Measurements from ENCODE around the gene MTHFD2L.
"Not testable (repeated sequence)": the region's sequence is repeated elsewhere in the genome, so short reads cannot be mapped to it uniquely, and the experiment has no call there.

The MTHFD2L gene

DNA sequence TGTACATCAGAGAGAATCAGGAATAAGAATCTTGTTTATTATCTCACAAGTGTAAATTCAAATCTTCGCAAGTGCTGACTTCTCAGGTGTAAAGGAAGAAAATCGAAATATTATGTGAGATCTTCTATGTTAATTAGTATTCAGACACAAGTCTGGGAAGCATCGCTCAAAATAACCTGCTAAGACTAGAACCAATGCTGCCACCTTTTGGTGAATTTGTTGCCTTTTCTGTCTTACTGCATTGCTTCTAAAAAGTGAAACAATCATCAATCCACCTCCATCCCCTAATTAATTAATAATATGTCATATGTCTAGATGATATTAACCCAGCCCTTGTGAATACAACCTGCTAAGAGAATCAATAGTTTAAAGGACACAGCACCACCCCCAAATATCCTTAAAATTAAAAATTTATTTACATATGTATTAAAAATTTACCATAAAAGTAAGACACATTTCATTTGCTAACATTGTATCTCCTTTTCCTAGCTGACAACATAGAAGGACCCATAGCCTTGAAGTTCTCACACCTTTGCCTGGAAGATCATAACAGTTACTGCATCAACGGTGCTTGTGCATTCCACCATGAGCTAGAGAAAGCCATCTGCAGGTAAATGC is 153.9 kb downstream of the MTHFD2L start:
- no peak for DNase-seq

DNA sequence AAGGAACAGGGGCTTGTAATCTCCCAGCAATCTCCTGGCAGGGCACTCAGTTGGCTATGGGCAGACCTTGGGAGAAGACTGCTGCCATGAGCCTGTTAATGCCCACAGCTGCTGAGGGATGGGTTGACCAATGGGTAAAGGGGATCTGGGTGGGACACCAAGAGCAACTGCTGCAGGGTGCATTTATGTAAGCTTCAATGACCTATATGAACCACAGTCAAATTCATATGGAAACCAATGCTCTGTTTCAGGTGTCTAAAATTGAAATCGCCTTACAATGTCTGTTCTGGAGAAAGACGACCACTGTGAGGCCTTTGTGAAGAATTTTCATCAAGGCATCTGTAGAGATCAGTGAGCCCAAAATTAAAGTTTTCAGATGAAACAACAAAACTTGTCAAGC is 156.4 kb downstream of the MTHFD2L start:
- no peak for DNase-seq

GRCh38 chr4:74314944-74315343 is 157.0 kb downstream of the MTHFD2L start:
- DNase-seq: no peak

DNA sequence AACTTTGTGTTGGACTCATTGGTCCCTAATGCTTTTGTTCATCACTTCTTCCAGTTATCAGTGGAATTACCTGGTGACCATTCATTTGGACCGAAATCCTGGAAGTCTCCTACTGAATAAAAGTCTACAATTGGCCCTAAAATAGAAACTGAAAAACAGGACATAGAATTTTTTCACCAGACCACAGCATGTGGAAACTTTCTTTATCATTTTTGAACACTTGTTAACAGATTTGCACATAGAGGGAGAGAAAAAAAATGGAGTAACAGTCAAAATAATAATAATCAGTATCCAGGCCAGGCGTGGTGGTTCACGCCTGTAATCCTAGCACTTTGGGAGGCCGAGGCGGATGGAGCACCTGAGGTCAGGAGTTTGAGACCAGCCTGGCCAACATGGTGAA is 157.5 kb downstream of the MTHFD2L start:
- DNase-seq: no peak

- no peak for DNase-seq
Observed at GRCh38 chr4:74316397-74316796, 158.5 kb downstream of the MTHFD2L start.

DNA sequence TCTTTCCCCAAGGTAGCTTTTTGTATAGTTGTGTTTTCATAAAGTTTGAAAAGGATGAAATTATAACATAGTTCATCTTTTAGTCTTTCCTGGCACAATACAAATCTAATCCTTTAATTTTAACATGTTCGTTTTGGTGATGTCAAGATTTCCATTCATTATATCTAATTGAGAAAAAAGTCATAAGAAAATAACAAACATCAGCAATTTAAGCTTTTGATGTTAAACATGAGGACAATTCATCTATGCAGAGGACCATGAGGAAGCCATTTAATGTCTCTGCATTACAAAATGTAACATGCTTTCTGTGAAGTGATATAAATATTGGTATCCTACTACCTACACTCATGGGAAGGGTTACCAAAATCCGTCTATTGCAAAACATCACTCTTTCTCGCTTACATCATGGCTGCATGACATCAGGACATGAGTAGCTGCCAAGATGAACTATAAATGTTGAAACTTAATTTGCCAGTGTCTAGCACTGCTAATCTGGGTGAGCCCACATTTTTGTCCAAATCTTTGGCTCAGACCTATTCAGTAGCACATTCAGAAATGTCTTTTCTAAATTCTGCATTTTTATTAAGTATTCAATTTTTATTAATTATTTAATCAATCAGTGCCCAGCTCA is 159.8 kb downstream of the MTHFD2L start:
- no peak for DNase-seq

DNA sequence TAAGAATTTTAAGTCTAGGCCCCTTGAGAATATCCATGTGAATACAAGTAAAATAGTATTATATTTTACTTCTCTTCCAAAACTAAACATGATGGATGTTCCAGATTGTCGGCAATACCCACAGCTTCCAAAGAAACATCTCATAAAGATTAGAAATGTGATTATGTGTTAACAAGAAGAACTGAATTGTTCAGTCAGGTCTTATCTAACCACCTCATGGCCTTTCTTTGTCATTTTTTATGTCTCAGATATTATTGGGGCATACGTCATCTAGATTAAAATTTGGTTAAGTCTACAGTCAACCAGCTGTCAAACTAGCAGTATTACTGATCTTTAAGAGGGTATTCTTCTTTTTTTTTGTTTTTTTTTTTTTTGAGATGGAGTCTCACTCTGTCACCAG is 160.4 kb downstream of the MTHFD2L start:
- DNase-seq: no peak

DNA sequence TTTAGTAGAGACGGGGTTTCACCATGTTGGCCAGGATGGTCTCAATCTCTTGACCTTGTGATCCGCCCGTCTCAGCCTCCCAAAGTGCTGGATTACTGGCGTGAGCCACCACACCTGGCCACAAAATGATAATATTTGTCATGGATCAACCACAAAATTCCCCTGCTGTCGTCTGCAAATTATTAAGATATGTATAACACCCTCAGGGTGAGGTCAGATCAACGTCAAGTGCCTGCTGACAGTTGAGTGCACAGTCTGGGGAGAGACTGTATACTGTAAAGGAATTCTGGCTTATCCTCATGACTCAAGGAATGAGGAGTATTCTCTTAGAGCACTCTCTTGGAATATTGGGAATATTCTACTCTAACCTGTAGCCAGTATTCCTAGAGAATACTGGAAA is 161.6 kb downstream of the MTHFD2L start:
- DNase-seq: no peak

- DNase-seq: peak; percentile 28
Observed at GRCh38 chr4:74320559-74321118, 162.7 kb downstream of the MTHFD2L start.

GRCh38 chr4:74322301-74322700 is 164.4 kb downstream of the MTHFD2L start:
- no peak for DNase-seq

GRCh38 chr4:74323663-74324062 is 165.7 kb downstream of the MTHFD2L start:
- no peak for DNase-seq

DNA sequence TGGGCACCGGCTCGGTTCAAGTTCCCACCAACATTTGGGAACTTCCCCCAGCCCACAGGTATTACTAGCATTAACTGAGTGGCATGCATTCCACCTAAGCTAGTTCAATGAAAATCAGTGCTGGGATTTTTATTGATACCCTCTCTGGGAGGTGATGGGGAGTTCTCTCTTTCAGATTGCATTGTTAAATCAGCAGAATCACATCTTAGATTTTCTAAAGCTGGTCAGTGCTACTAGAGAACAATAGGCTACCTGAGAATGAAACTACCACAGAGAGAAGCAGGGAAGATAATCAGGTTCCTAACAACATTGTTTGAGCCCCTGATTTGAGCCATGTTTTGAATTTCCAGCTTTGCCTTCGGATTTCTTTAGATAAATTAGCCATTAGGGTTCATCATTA is 166.3 kb downstream of the MTHFD2L start:
- no peak for DNase-seq

DNA sequence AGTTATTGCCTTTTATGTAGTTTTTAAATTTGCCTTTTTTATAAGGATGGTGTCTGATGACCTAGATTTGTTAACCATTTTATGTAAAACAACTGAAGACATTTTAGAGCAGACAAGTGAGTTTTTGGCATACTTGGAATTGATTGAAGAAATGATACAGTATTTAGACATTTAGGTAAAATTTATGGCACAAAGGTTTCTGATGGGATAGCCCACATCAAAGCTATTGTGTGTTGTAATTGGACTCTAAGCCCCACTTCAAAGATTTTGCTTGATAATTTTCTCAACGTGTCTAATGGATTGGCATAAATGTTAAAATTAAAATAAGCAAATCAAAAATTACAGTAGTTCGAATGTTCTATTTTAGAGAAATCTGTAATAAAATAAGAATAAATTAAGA is 168.0 kb downstream of the MTHFD2L start:
- DNase-seq: no peak

GRCh38 chr4:74327762-74328161 is 169.8 kb downstream of the MTHFD2L start:
- DNase-seq: no peak

DNA sequence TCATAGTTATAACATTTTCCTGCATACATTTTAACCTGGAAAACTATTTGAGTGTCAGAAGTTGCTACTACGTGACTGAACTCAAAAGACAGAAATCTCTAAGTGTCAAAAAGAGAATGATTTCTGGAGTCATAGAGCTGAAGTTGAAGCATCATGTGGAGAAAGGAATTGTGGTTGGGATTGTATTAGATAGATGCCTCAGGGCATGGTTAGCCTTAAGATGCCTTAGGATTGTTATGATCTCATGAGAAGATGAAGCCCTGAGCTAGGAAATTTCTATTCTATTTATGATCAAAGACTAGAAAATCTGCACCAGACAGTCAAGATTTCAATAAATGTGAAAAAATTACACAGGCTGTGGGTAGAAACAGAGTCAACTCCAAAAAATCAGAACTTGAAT is 170.6 kb downstream of the MTHFD2L start:
- DNase-seq: no peak

- no peak for DNase-seq
Observed at GRCh38 chr4:74329307-74329706, 171.4 kb downstream of the MTHFD2L start.

DNA sequence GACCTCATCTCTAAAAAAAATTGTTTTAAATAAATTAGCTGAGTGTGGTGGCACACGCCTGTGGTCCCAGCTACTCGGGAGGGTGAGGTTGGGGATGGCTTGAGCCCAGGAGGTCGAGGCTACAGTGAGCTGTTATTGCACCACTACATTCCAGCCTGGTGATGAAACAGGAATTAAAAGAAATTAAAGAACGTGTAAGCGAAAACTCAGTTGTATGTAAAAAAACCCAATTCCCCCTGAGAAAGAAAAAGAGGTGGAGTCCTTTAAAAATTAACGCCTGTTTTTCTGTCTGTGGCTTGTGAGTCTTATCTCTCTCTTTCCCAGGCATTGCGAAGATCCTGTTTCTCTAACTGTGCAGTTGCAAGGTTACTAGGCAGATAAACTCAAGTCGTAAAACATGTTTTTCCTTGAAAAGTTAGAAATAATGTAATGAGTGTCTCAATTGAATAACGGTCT is 172.4 kb downstream of the MTHFD2L start:
- no peak for DNase-seq

- no peak for DNase-seq
Observed at GRCh38 chr4:74331252-74331651, 173.3 kb downstream of the MTHFD2L start.

DNA sequence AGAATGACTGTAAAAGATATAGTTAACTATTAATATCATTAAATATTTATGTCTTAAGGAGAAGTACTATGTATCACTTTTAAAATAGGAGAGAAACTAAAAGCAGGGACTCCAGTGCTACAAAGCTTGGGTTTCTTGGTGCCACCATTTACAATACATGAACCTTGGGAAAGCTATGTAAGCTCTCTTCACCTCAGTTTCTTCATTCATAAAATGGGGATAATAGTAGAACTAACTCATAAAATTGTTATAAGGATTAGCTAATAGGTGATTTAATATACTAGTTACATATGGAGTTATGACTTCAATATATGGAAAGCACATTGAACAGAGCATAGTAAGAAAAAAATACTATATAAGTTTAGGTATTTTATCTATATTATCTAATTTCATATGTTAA is 174.0 kb downstream of the MTHFD2L start:
- no peak for DNase-seq

- no peak for DNase-seq
Observed at GRCh38 chr4:74334636-74335035, 176.7 kb downstream of the MTHFD2L start.

GRCh38 chr4:74335341-74336021 is 177.6 kb downstream of the MTHFD2L start:
- no peak for DNase-seq

- no peak for DNase-seq
Observed at GRCh38 chr4:74338792-74339333, 180.9 kb downstream of the MTHFD2L start.

GRCh38 chr4:74339501-74339900 is 181.6 kb downstream of the MTHFD2L start:
- DNase-seq: no peak

GRCh38 chr4:74340421-74340820 is 182.5 kb downstream of the MTHFD2L start:
- DNase-seq: not testable (repeated sequence)

Measured in stimulated activated CD4-positive, alpha-beta T cell treated with anti-CD3 and anti-CD28 coated beads, Interleukin-4, amount 100 ng/mL, for 1 hour (primary cell).